Sigmoid colon (tissue), 4 donors: ENCODE results near the gene TBL1XR1.

ENCODE experiments used
- EP300 ChIP-seq, 4 donors: sonication (generic); formaldehyde crosslinking; IDR thresholded peaks; one replicate each; pipeline ENCODE4 v1.6.1; 2017; ENCODE audit warnings: antibody characterized with exemption in 4 of 4
- POLR2A ChIP-seq, 2 donors: fragments of 450-650 bp; IDR thresholded peaks; one replicate each; pipeline ENCODE4 v1.6.1; 2016; ENCODE audit warnings: antibody characterized with exemption in 2 of 2, mild to moderate bottlenecking in 2 of 2, moderate library complexity in 2 of 2
- POLR2AphosphoS5 ChIP-seq, 4 donors: sonication (generic); formaldehyde crosslinking; IDR thresholded peaks; one replicate each; pipeline ENCODE4 v1.6.1; 2017; ENCODE audit warnings: antibody characterized with exemption in 4 of 4
- TF ChIP-seq, protein P1 (sequence below), 4 experiments: fragments of 450-650 bp in 3 of 4; fragments of 200-600 bp in 1 of 4; IDR thresholded peaks; one replicate each; pipeline ENCODE4 v1.5.1; 2016 to 2019; ENCODE audit warnings: antibody characterized with exemption in 4 of 4, mild to moderate bottlenecking in 3 of 4, moderate library complexity in 2 of 4

DNA sequence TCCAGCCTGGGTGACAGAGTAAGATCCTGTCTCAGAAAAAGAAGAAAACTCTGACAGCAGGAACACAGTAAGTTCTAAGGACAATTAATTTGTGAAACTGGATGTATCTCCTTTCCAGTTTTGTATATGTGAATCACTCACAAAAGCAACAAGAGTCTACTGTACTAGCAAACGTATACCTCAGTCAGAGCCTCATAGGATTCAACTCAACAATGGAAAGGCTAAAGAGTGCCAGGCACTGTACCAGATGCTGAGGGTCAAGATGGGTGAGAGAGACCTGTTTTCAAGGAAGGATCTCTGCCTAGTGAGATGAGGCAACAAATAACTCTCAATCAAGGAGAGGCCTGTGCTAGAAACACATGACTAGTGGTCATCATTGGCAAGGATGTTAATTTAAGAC lies 14.9 kb downstream of the TBL1XR1 start:
- TF ChIP-seq, protein P1, sequence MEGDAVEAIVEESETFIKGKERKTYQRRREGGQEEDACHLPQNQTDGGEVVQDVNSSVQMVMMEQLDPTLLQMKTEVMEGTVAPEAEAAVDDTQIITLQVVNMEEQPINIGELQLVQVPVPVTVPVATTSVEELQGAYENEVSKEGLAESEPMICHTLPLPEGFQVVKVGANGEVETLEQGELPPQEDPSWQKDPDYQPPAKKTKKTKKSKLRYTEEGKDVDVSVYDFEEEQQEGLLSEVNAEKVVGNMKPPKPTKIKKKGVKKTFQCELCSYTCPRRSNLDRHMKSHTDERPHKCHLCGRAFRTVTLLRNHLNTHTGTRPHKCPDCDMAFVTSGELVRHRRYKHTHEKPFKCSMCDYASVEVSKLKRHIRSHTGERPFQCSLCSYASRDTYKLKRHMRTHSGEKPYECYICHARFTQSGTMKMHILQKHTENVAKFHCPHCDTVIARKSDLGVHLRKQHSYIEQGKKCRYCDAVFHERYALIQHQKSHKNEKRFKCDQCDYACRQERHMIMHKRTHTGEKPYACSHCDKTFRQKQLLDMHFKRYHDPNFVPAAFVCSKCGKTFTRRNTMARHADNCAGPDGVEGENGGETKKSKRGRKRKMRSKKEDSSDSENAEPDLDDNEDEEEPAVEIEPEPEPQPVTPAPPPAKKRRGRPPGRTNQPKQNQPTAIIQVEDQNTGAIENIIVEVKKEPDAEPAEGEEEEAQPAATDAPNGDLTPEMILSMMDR (IDR thresholded peaks at IDR 0.05): no peak
- no peak for TF ChIP-seq POLR2A (IDR thresholded peaks at IDR 0.05)
- no peak for TF ChIP-seq EP300 (IDR thresholded peaks at IDR 0.05)
- TF ChIP-seq POLR2AphosphoS5 (IDR thresholded peaks at IDR 0.05): no peak
